ENCODE data around the gene TDRD12.

Gene TDRD12

GRCh38 chr19:32822916-32823746 is 103.6 kb downstream of the TDRD12 start:
- Histone ChIP-seq H3K4me1 (ENCODE audit: control insufficient read depth, insufficient read depth, low read depth, low read length) (peaks cover 2% of the 10 kb centered on the region), H4K91ac (ENCODE audit: low read length) (no peak overlapping the region), H3K23ac (ENCODE audit: low read length in 2 of 2) (no peak overlapping the region), H3K36me3 (ENCODE audit: control insufficient read depth in 1 of 2, insufficient read depth in 2 of 2, low read depth in 1 of 2, low read length in 2 of 2) (no peaks in the 10 kb centered on the region), H3K4ac (ENCODE audit: low read depth in 1 of 2, low read length in 2 of 2) (no peak overlapping the region), H3K27ac (ENCODE audit: low read length, poor library complexity, severe bottlenecking) (no peak overlapping the region), H2BK120ac (ENCODE audit: low read depth, low read length) (no peak overlapping the region), H3K4me3 (ENCODE audit: insufficient read depth in 1 of 2, low read depth in 1 of 2, low read length in 2 of 2) (no peak overlapping the region), H2AK5ac (ENCODE audit: low read length, severe bottlenecking) (no peak overlapping the region), H3K14ac (ENCODE audit: low read length in 2 of 2) (no peak overlapping the region), H4K8ac (ENCODE audit: low read length) (no peak overlapping the region), H2AFZ (ENCODE audit: low read depth, low read length) (no peak overlapping the region), H3K79me1 (replicated peaks; ENCODE audit: low read length, poor library complexity, severe bottlenecking) (no peaks in the 10 kb centered on the region), H3K9ac (ENCODE audit: low read length) (no peak overlapping the region), H2BK15ac (ENCODE audit: low read depth, poor library complexity, severe bottlenecking) (no peak overlapping the region), H3K18ac (ENCODE audit: low read depth in 1 of 2, low read length in 2 of 2) (no peak overlapping the region), H3K9me3 (ENCODE audit: control insufficient read depth, low read length) (no peaks in the 10 kb centered on the region), H3K27me3 (ENCODE audit: control insufficient read depth in 1 of 2, insufficient read depth in 1 of 2, low read length in 2 of 2) (peaks cover 12 to 46% of the 10 kb centered on the region in 2 experiments), H2BK12ac (ENCODE audit: low read length in 2 of 2) (no peak overlapping the region), H2BK5ac (ENCODE audit: low read depth, low read length, poor library complexity, severe bottlenecking) (no peak overlapping the region), H3K4me2 (ENCODE audit: low read length, poor library complexity, severe bottlenecking) (no peak overlapping the region)
- WGBS = 81% methylated on average over 14 of the region's 14 CpGs
- no peak for DNase-seq

DNA sequence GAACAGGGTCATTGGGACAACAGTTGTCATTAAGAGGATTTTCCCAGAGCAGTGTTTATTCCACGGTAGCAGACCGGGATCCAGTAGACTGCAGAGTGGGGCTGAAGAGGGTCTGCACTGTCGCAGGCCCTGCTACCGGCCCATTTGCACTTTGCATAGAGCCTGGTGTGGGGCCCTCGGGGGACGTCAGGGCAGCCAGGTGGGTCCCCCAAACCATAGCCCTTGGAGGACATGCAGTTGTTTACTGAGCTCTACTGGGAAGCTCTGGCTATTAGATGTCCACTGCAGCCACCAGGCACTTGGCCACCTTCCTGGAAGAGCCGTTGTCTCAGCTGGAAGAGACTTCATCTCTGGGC is 104.2 kb downstream of the TDRD12 start:
- Histone ChIP-seq H3K23ac (ENCODE audit: low read length in 2 of 2) (no peak overlapping the region), H2BK12ac (ENCODE audit: low read length in 2 of 2) (no peak overlapping the region), H3K79me1 (replicated peaks; ENCODE audit: low read length, poor library complexity, severe bottlenecking) (no peaks in the 10 kb centered on the region), H3K4me2 (ENCODE audit: low read length, poor library complexity, severe bottlenecking) (no peak overlapping the region), H3K27me3 (ENCODE audit: control insufficient read depth in 1 of 2, insufficient read depth in 1 of 2, low read length in 2 of 2) (peaks cover 10 to 40% of the 10 kb centered on the region in 2 experiments), H2BK5ac (ENCODE audit: low read depth, low read length, poor library complexity, severe bottlenecking) (no peak overlapping the region), H2BK15ac (ENCODE audit: low read depth, poor library complexity, severe bottlenecking) (no peak overlapping the region), H3K36me3 (ENCODE audit: control insufficient read depth in 1 of 2, insufficient read depth in 2 of 2, low read depth in 1 of 2, low read length in 2 of 2) (no peaks in the 10 kb centered on the region), H3K4me3 (ENCODE audit: insufficient read depth in 1 of 2, low read depth in 1 of 2, low read length in 2 of 2) (no peak overlapping the region), H3K14ac (ENCODE audit: low read length in 2 of 2) (no peak overlapping the region), H3K9me3 (ENCODE audit: control insufficient read depth, low read length) (no peaks in the 10 kb centered on the region), H2AK5ac (ENCODE audit: low read length, severe bottlenecking) (no peak overlapping the region), H3K18ac (ENCODE audit: low read depth in 1 of 2, low read length in 2 of 2) (no peak overlapping the region), H4K8ac (ENCODE audit: low read length) (no peak overlapping the region), H3K4ac (ENCODE audit: low read depth in 1 of 2, low read length in 2 of 2) (no peak overlapping the region), H3K4me1 (ENCODE audit: control insufficient read depth, insufficient read depth, low read depth, low read length) (peaks cover 4% of the 10 kb centered on the region), H2AFZ (ENCODE audit: low read depth, low read length) (no peak overlapping the region), H2BK120ac (ENCODE audit: low read depth, low read length) (no peak overlapping the region), H3K27ac (ENCODE audit: low read length, poor library complexity, severe bottlenecking) (no peak overlapping the region), H3K9ac (ENCODE audit: low read length) (no peak overlapping the region), H4K91ac (ENCODE audit: low read length) (no peak overlapping the region)
- DNase-seq = no peak
- WGBS = 92% methylated on average over 7 of the region's 7 CpGs

- Histone ChIP-seq H4K8ac (ENCODE audit: low read length) (no peak overlapping the region), H2BK15ac (ENCODE audit: low read depth, poor library complexity, severe bottlenecking) (no peak overlapping the region), H2BK120ac (ENCODE audit: low read depth, low read length) (no peak overlapping the region), H3K27me3 (ENCODE audit: control insufficient read depth in 1 of 2, insufficient read depth in 1 of 2, low read length in 2 of 2) (peaks cover 9 to 39% of the 10 kb centered on the region in 2 experiments), H3K9ac (ENCODE audit: low read length) (no peak overlapping the region), H3K79me1 (replicated peaks; ENCODE audit: low read length, poor library complexity, severe bottlenecking) (no peaks in the 10 kb centered on the region), H3K27ac (ENCODE audit: low read length, poor library complexity, severe bottlenecking) (no peak overlapping the region), H3K23ac (ENCODE audit: low read length in 2 of 2) (no peak overlapping the region), H3K14ac (ENCODE audit: low read length in 2 of 2) (no peak overlapping the region), H3K18ac (ENCODE audit: low read depth in 1 of 2, low read length in 2 of 2) (no peak overlapping the region), H3K4me2 (ENCODE audit: low read length, poor library complexity, severe bottlenecking) (no peak overlapping the region), H2BK12ac (ENCODE audit: low read length in 2 of 2) (no peak overlapping the region), H2BK5ac (ENCODE audit: low read depth, low read length, poor library complexity, severe bottlenecking) (no peak overlapping the region), H2AFZ (ENCODE audit: low read depth, low read length) (no peak overlapping the region), H2AK5ac (ENCODE audit: low read length, severe bottlenecking) (no peak overlapping the region), H3K36me3 (ENCODE audit: control insufficient read depth in 1 of 2, insufficient read depth in 2 of 2, low read depth in 1 of 2, low read length in 2 of 2) (no peaks in the 10 kb centered on the region), H3K4me1 (ENCODE audit: control insufficient read depth, insufficient read depth, low read depth, low read length) (peaks cover 6% of the 10 kb centered on the region), H3K4me3 (ENCODE audit: insufficient read depth in 1 of 2, low read depth in 1 of 2, low read length in 2 of 2) (no peak overlapping the region), H3K4ac (ENCODE audit: low read depth in 1 of 2, low read length in 2 of 2) (no peak overlapping the region), H3K9me3 (ENCODE audit: control insufficient read depth, low read length) (no peaks in the 10 kb centered on the region), H4K91ac (ENCODE audit: low read length) (no peak overlapping the region)
- DNase-seq = no peak
- 70% methylated on average over 20 of the region's 20 CpGs for WGBS
These were observed 104.7 kb downstream of the TDRD12 start for GRCh38 chr19:32824191-32824751.

DNA sequence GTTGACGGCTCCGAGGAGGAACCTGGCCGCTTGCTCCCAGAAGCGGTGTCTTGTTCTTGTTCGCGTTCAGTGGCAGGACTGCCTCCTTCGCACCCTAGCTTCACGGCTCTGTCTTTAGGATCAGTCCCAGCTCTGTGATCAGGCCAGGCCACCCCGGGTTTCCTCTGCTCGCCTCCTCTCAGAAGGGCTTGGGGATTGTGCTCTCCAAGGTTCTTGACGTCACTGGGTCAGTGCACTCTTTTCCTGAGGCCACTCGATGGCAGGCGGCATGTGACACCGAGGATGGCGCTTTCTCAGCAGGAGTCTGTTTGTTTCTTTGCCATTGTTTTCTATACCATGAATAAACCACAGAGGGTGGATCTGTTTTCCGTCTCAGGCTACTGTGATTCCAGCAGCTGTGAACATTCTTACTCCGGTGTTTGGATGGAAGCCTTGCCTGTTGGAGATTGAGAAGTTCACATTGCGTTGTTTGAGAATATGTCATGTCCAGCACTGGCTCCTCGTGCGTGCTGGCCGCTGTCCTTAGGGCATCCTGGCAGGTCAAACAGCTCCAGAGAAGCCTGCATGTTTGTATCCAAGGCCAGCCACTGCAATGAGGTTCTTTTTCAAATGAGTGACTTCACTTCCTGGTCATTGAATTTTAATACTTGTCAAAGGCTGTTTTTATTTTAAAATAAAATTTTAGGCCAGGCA is 105.5 kb downstream of the TDRD12 start:
- Histone ChIP-seq H3K18ac (ENCODE audit: low read depth in 1 of 2, low read length in 2 of 2) (no peak overlapping the region), H3K79me1 (replicated peaks; ENCODE audit: low read length, poor library complexity, severe bottlenecking) (no peaks in the 10 kb centered on the region), H3K4me1 (ENCODE audit: control insufficient read depth, insufficient read depth, low read depth, low read length) (peaks cover 8% of the 10 kb centered on the region), H2BK120ac (ENCODE audit: low read depth, low read length) (no peak overlapping the region), H3K9me3 (ENCODE audit: control insufficient read depth, low read length) (no peaks in the 10 kb centered on the region), H2BK5ac (ENCODE audit: low read depth, low read length, poor library complexity, severe bottlenecking) (no peak overlapping the region), H2BK15ac (ENCODE audit: low read depth, poor library complexity, severe bottlenecking) (no peak overlapping the region), H3K4ac (ENCODE audit: low read depth in 1 of 2, low read length in 2 of 2) (no peak overlapping the region), H3K23ac (ENCODE audit: low read length in 2 of 2) (no peak overlapping the region), H4K8ac (ENCODE audit: low read length) (no peak overlapping the region), H2BK12ac (ENCODE audit: low read length in 2 of 2) (no peak overlapping the region), H2AFZ (ENCODE audit: low read depth, low read length) (no peak overlapping the region), H3K36me3 (ENCODE audit: control insufficient read depth in 1 of 2, insufficient read depth in 2 of 2, low read depth in 1 of 2, low read length in 2 of 2) (no peaks in the 10 kb centered on the region), H3K27me3 (ENCODE audit: control insufficient read depth in 1 of 2, insufficient read depth in 1 of 2, low read length in 2 of 2) (peaks cover 9 to 32% of the 10 kb centered on the region in 2 experiments), H4K91ac (ENCODE audit: low read length) (no peak overlapping the region), H3K4me3 (ENCODE audit: insufficient read depth in 1 of 2, low read depth in 1 of 2, low read length in 2 of 2) (no peak overlapping the region), H3K9ac (ENCODE audit: low read length) (no peak overlapping the region), H3K4me2 (ENCODE audit: low read length, poor library complexity, severe bottlenecking) (no peak overlapping the region), H3K27ac (ENCODE audit: low read length, poor library complexity, severe bottlenecking) (no peak overlapping the region), H3K14ac (ENCODE audit: low read length in 2 of 2) (no peak overlapping the region), H2AK5ac (ENCODE audit: low read length, severe bottlenecking) (no peak overlapping the region)
- 66% methylated on average over 21 of the region's 21 CpGs for WGBS
- DNase-seq = no peak

Measured in mesenchymal stem cell (in vitro differentiated cells and primary cell).